K562 (cell line): ENCODE results near the gene RPS6KA2. TPM values are rescaled to one million over a fixed set of nuclear protein-coding genes. Genes with fewer than 3 reads are reported as not detected.

Experiments used
- ATAC-seq: fragments of 200-7000 bp; cut with Tn5 transposase; 3 replicates; pipeline ENCODE4 v1.9.1; 2020; ENCODE audit warnings: moderate library complexity
- BruUV-seq: library from RNA; stranded (reverse); fragments of 400-500 nt; replicated peaks from 2 replicates; lab custom pipeline; 2021; lab: Mats Ljungman, UMichigan
- CTCF ChIA-PET: fragments of 300-600 bp; formaldehyde crosslinking; extraction: SDS; loops from one replicate; lab custom pipeline; 2021; ENCODE audit warnings: low intra/inter-chr PET ratio; lab: Yijun Ruan, JAX
- POLR2A ChIA-PET: fragments of 300-600, 350-650 bp; sonication (Branson Sonifier 250); formaldehyde crosslinking; extraction: SDS; loops from one replicate; lab custom pipeline; 2021; ENCODE audit warnings: antibody characterized with exemption, inconsistent platforms; lab: Yijun Ruan, JAX
- DNase-seq, 4 experiments: peaks; one replicate each; pipeline versions ENCODE4 v3.0.0 to v3.0.0-alpha.2; 2011 to 2018; ENCODE audit warnings: low spot score in 3 of 4, mixed read lengths in 3 of 4; ENCODE audit errors: extremely low read depth in 1 of 4
- FAIRE-seq: peaks from 2 replicates; lab custom pipeline; 2011; peaks lifted over from hg19 to GRCh38; lab: Jason Lieb, UNC
- H2AFZ ChIP-seq: 2 replicates; pipeline ENCODE4 v1.6.0; 2011; ENCODE audit warnings: low read depth, low read length, control low read depth, inconsistent platforms
- H3K27ac ChIP-seq: fragments of 200-600 bp; 3 replicates; pipeline ENCODE4 v1.8.0; 2011; ENCODE audit warnings: low read depth, mild to moderate bottlenecking, control low read depth, inconsistent platforms, low read length, moderate library complexity, mixed read lengths; ENCODE audit errors: extremely low read depth
- H3K27me3 ChIP-seq, 2 experiments: fragments of 300-600 bp in 1 of 2; 2 replicates in 1 of 2; 3 replicates in 1 of 2; pipeline versions ENCODE4 v1.6.0 to v1.8.0; 2011; ENCODE audit warnings: inconsistent platforms in 2 of 2, low read length in 2 of 2, mild to moderate bottlenecking in 1 of 2, mixed read lengths in 1 of 2, moderate library complexity in 1 of 2; ENCODE audit not compliant: control insufficient read depth in 2 of 2, insufficient read depth in 2 of 2
- H3K36me3 ChIP-seq: fragments of 300-600 bp; 3 replicates; pipeline ENCODE4 v1.8.0; 2011; ENCODE audit warnings: mild to moderate bottlenecking, low read length, inconsistent platforms; ENCODE audit not compliant: control insufficient read depth, insufficient read depth
- H3K4me1 ChIP-seq, 2 experiments: fragments of 200-600 bp in 1 of 2; replicated peaks in 1 of 2; 2 replicates in 1 of 2; 3 replicates in 1 of 2; pipeline versions ENCODE4 v1.5.1 to v1.8.0; 2011; ENCODE audit warnings: inconsistent platforms in 2 of 2, low read length in 2 of 2, mild to moderate bottlenecking in 1 of 2, mixed read lengths in 1 of 2, moderate library complexity in 1 of 2; ENCODE audit not compliant: control insufficient read depth in 2 of 2, insufficient read depth in 2 of 2
- H3K4me2 ChIP-seq: 2 replicates; pipeline ENCODE4 v1.6.1; 2011; ENCODE audit warnings: low read length, control low read depth, inconsistent platforms, mixed read lengths; ENCODE audit not compliant: insufficient read depth
- H3K4me3 ChIP-seq: fragments of 200-600 bp; sonication (generic), shearing (Covaris generic); 2 replicates; pipeline ENCODE4 v1.5.1; 2016; ENCODE audit warnings: control low read depth, inconsistent platforms
- H3K79me2 ChIP-seq: fragments of 200-600 bp; 3 replicates; pipeline ENCODE4 v1.8.0; 2011; ENCODE audit warnings: low read length, inconsistent platforms; ENCODE audit not compliant: control insufficient read depth, insufficient read depth
- H3K9ac ChIP-seq, 2 experiments: 2 replicates each; pipeline versions ENCODE4 v1.6.0 to v1.6.1; 2011; ENCODE audit warnings: low read depth in 2 of 2, low read length in 2 of 2, control low read depth in 1 of 2, inconsistent platforms in 1 of 2, mild to moderate bottlenecking in 1 of 2, mixed read lengths in 1 of 2; ENCODE audit not compliant: insufficient read depth in 1 of 2
- H3K9me1 ChIP-seq: one replicate; pipeline ENCODE4 v1.6.0; 2011; ENCODE audit warnings: inconsistent platforms, mild to moderate bottlenecking, low read length, moderate library complexity; ENCODE audit not compliant: control insufficient read depth, insufficient read depth
- H3K9me3 ChIP-seq: replicated peaks from 2 replicates; pipeline ENCODE4 v1.5.1; 2011; ENCODE audit warnings: low read depth, low read length, inconsistent platforms; ENCODE audit not compliant: control insufficient read depth, insufficient read depth
- H4K20me1 ChIP-seq: replicated peaks from 2 replicates; pipeline ENCODE4 v1.6.1; 2011; ENCODE audit warnings: low read length, inconsistent platforms, mixed read lengths; ENCODE audit not compliant: control insufficient read depth, insufficient read depth
- CBX5 ChIP-seq: IDR thresholded peaks from 2 replicates; pipeline ENCODE4 v1.6.1; 2014; ENCODE audit warnings: low read depth, borderline replicate concordance
- EHMT2 ChIP-seq: fragments of 450-650 bp; IDR thresholded peaks from 2 replicates; pipeline ENCODE4 v1.6.1; 2018; ENCODE audit warnings: antibody characterized with exemption
- LCOR ChIP-seq: sonication (generic); formaldehyde crosslinking; IDR thresholded peaks from 2 replicates; pipeline ENCODE4 v1.8.0; 2022; ENCODE audit warnings: mild to moderate bottlenecking, missing genetic modification reagents
- MED1 ChIP-seq: sonication (generic); formaldehyde crosslinking; IDR thresholded peaks from 2 replicates; pipeline ENCODE4 v1.8.1; 2023; ENCODE audit warnings: missing genetic modification reagents, borderline replicate concordance
- MLLT1 ChIP-seq, 2 experiments: fragments of 450-650 bp; IDR thresholded peaks; 2 replicates each; pipeline ENCODE4 v1.6.1; 2016
- SMAD2 ChIP-seq: fragments of 150-350 bp; IDR thresholded peaks from 2 replicates; pipeline ENCODE4 v1.6.1; 2014; ENCODE audit warnings: low read depth, mild to moderate bottlenecking, low read length
- TSC22D4 ChIP-seq: fragments of 450-650 bp; IDR thresholded peaks from 2 replicates; pipeline ENCODE4 v1.6.1; 2016; ENCODE audit warnings: missing genetic modification characterization, missing biosample characterization, control low read depth
- WHSC1 ChIP-seq: IDR thresholded peaks from one replicate; pipeline ENCODE4 v1.6.1; 2012; ENCODE audit warnings: low read length, control low read depth, inconsistent platforms
- ZBTB5 ChIP-seq: fragments of 450-650 bp; IDR thresholded peaks from 2 replicates; pipeline ENCODE4 v1.6.1; 2017; ENCODE audit warnings: antibody characterized with exemption
- ZBTB8A ChIP-seq: fragments of 450-650 bp; IDR thresholded peaks from 2 replicates; pipeline ENCODE4 v1.6.1; 2018; ENCODE audit warnings: mild to moderate bottlenecking, moderate library complexity; ENCODE audit not compliant: partially characterized antibody
- ZNF699 ChIP-seq: fragments of 250-450 bp; sonication (Bioruptor Pico); IDR thresholded peaks from 2 replicates; pipeline ENCODE4 v1.8.0; 2021; ENCODE audit warnings: mild to moderate bottlenecking, moderate library complexity; ENCODE audit not compliant: insufficient replicate concordance
- WGBS: fragments of 100-300 bp; shearing (Covaris generic); methylation state at CpG from one replicate; pipeline ENCODE4 v1.1.6; 2016; ENCODE audit warnings: low coverage, mixed read lengths; ENCODE audit not compliant: insufficient coverage; ENCODE audit errors: missing lambda C conversion rate; 5-methylcytosine and 5-hydroxymethylcytosine counted together
- in situ Hi-C: fragments of 300-500 bp; cut with MboI; formaldehyde crosslinking; loops from 4 replicates; pipeline ENCODE4 v1.15.0; 2018; ENCODE audit warnings: inconsistent platforms, mixed read lengths
- intact Hi-C: fragments of 100-400 bp; cut with micrococcal nuclease; formaldehyde crosslinking; loops from 2 replicates; pipeline ENCODE4 v1.14.2; 2022
- polyA plus RNA-seq, 8 experiments: library from polyadenylated mRNA; depleted of rRNA in 4 of 8; stranded (reverse) in 5 of 8; unstranded in 3 of 8; fragments of >200 nt; fragmentation: Nextera tagmentation in 2 of 8; fragmentation: Illumina TruSeq in 1 of 8; extraction: Ambion mirVana in 2 of 8; extraction: Trizol in 1 of 8; gene quantifications; 2 replicates each; pipeline versions ENCODE4 v1.2.1 to v1.2.3, GENCODE V29; 2011 to 2014; ENCODE audit warnings: inconsistent platforms in 1 of 8, missing spikeins in 1 of 8
- total RNA-seq, 7 experiments: library from RNA; depleted of rRNA in 6 of 7; stranded (reverse); fragments of >200 nt in 6 of 7; fragmentation: Illumina TruSeq in 2 of 7; extraction: Trizol in 2 of 7; gene quantifications; 2 replicates each; pipeline versions ENCODE4 v1.2.1 to v1.2.3, GENCODE V29; 2011 to 2021; ENCODE audit warnings: low replicate concordance in 1 of 7

RPS6KA2 gene
- total and polyA plus RNA-seq, 9 of the 15 experiments (the other 6 are each of a cell fraction or from before 2014, with no cell fraction given) = 0.29 to 1.00 (median 0.53) TPM

DNA sequence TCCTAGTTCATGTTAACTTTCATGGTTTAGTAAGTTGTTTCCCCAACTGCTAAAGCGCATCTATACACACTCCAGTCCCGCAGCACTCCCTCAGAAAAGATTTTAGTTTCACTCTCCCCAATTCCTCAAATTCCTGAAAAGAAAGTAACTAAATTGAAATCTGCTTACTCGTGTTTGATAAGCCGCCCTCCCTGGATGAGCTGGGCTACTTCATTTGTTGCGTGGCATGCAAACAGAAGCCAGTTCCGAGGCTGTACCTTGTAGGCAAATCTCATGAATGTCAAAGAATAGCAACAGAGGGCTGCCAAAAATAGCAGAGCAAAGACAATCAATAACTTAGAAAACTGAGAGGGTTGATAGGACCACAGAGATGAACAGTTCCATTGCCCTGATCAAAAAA lies 261.2 kb downstream of the RPS6KA2 start:
- H3K27me3 ChIP-seq = no peaks in the 10 kb centered on the region
- H4K20me1 ChIP-seq = no peaks in the 10 kb centered on the region
- H3K4me2 ChIP-seq = no peak overlapping the region
- TF ChIP-seq WHSC1 = no peak
- no peak for TF ChIP-seq MLLT1 (IDR thresholded peaks at IDR 0.05)
- no peak for TF ChIP-seq EHMT2
- no peak for TF ChIP-seq MED1 (CRISPR knock-in tag)
- no peak for TF ChIP-seq ZNF699
- no peak for TF ChIP-seq ZBTB8A
- TF ChIP-seq ZBTB5 = no peak
- TF ChIP-seq SMAD2 = no peak
- no peak for TF ChIP-seq LCOR
- no peak for TF ChIP-seq TSC22D4
- no peak for TF ChIP-seq CBX5
- DNase-seq = no peak
- no peak overlapping the region for H3K27ac ChIP-seq
- no peaks in the 10 kb centered on the region for H3K9me1 ChIP-seq
- no peak overlapping the region for H3K9ac ChIP-seq
- no peaks in the 10 kb centered on the region for H3K9me3 ChIP-seq
- FAIRE-seq = no peak
- no peaks in the 10 kb centered on the region; a peak in 1 of 5 replicates for H3K4me1 ChIP-seq
- POLR2A ChIA-PET = interaction anchor here (0.9 kb wide), 1 partner anchor 16 kb away, joined by 4 read pairs; no protein-coding TSS in a partner anchor
- H3K36me3 ChIP-seq = peaks cover 44% of the 10 kb centered on the region; the same call in 2 of the 3 replicates
- in situ Hi-C loops = no loop called here
- no peaks in the 10 kb centered on the region for H3K79me2 ChIP-seq
- no peak overlapping the region for H3K4me3 ChIP-seq
- intact Hi-C loops = no loop called here
- H2AFZ ChIP-seq = no peak overlapping the region
- no peak for ATAC-seq
- CTCF ChIA-PET = no interaction called here
- WGBS = 89% methylated on average over 6 of the region's 6 CpGs
- BruUV-seq = no TSS peak
